IMR-90 (cell line): ENCODE measurements around the gene C2CD4B. TPM values are rescaled to one million over a fixed set of nuclear protein-coding genes. Genes with fewer than 3 reads are reported as not detected.

Source experiments
- ATAC-seq: fragments of 200-7000 bp; cut with Tn5 transposase; 2 replicates; pipeline ENCODE4 v1.9.1; 2020; ENCODE audit warnings: low read depth, mild to moderate bottlenecking, moderate library complexity
- BruUV-seq: library from RNA; stranded (reverse); fragments of 400-500 nt; replicated peaks from 2 replicates; lab custom pipeline; 2021; lab: Mats Ljungman, UMichigan
- CTCF ChIA-PET: fragments of 300-600 bp; formaldehyde crosslinking; extraction: SDS; loops from one replicate; lab custom pipeline; 2021; ENCODE audit warnings: antibody characterized with exemption; lab: Yijun Ruan, JAX
- POLR2A ChIA-PET: fragments of 300-600 bp; sonication (Branson Sonifier 250); formaldehyde crosslinking; loops from one replicate; lab custom pipeline; 2022; ENCODE audit warnings: antibody characterized with exemption; ENCODE audit not compliant: unreplicated experiment; lab: Charles Lee
- DNase-seq: peaks from one replicate; pipeline ENCODE4 v3.0.0; 2013
- H2AFZ ChIP-seq: replicated peaks from 2 replicates; pipeline ENCODE3; 2013; ENCODE audit warnings: low read length, mild to moderate bottlenecking; ENCODE audit not compliant: poor library complexity
- H2AK5ac ChIP-seq: 2 replicates; pipeline ENCODE4 v1.6.1; 2013; ENCODE audit warnings: low read depth, low read length, inconsistent platforms
- H2AK9ac ChIP-seq: replicated peaks from 2 replicates; pipeline ENCODE3; 2013; ENCODE audit warnings: mild to moderate bottlenecking, low read depth, low read length, moderate library complexity; ENCODE audit not compliant: poor library complexity
- H2BK120ac ChIP-seq: 2 replicates; pipeline ENCODE4 v1.6.1; 2013; ENCODE audit warnings: low read depth, low read length, inconsistent platforms
- H2BK15ac ChIP-seq: 3 replicates; pipeline ENCODE4 v1.6.1; 2013; ENCODE audit warnings: low read depth, low read length, inconsistent platforms
- H2BK20ac ChIP-seq: 2 replicates; pipeline ENCODE4 v1.6.1; 2013; ENCODE audit warnings: low read depth, mild to moderate bottlenecking, inconsistent platforms, low read length, moderate library complexity
- H2BK5ac ChIP-seq: 2 replicates; pipeline ENCODE4 v1.6.1; 2013; ENCODE audit warnings: mild to moderate bottlenecking, low read depth, low read length, inconsistent platforms; ENCODE audit not compliant: poor library complexity, severe bottlenecking
- H3K14ac ChIP-seq: replicated peaks from 2 replicates; pipeline ENCODE4 v1.6.1; 2013; ENCODE audit warnings: low read depth, low read length, inconsistent platforms
- H3K18ac ChIP-seq: 2 replicates; pipeline ENCODE4 v1.6.1; 2013; ENCODE audit warnings: low read depth, low read length, control low read depth
- H3K23ac ChIP-seq: 2 replicates; pipeline ENCODE4 v1.6.1; 2013; ENCODE audit warnings: low read depth, low read length, inconsistent platforms
- H3K27ac ChIP-seq: 2 replicates; pipeline ENCODE4 v1.5.1; 2013; ENCODE audit warnings: mild to moderate bottlenecking, control low read depth, low read length; ENCODE audit not compliant: insufficient read depth
- H3K27me3 ChIP-seq: 2 replicates; pipeline ENCODE4 v1.6.1; 2013; ENCODE audit warnings: low read length; ENCODE audit not compliant: control insufficient read depth, insufficient read depth
- H3K36me3 ChIP-seq: 2 replicates; pipeline ENCODE4 v1.6.1; 2013; ENCODE audit warnings: low read length, mixed read lengths; ENCODE audit not compliant: control insufficient read depth, insufficient read depth
- H3K4ac ChIP-seq: 2 replicates; pipeline ENCODE4 v1.6.1; 2013; ENCODE audit warnings: low read depth, low read length, inconsistent platforms
- H3K4me1 ChIP-seq: 2 replicates; pipeline ENCODE4 v1.6.1; 2013; ENCODE audit warnings: low read length, mixed read lengths; ENCODE audit not compliant: control insufficient read depth, insufficient read depth
- H3K4me2 ChIP-seq: 2 replicates; pipeline ENCODE4 v1.6.1; 2013; ENCODE audit warnings: low read depth, mild to moderate bottlenecking, control low read depth, low read length, moderate library complexity
- H3K4me3 ChIP-seq: 2 replicates; pipeline ENCODE4 v1.5.1; 2013; ENCODE audit warnings: low read depth, mild to moderate bottlenecking, control low read depth, low read length, moderate library complexity; ENCODE audit not compliant: insufficient read depth
- H3K56ac ChIP-seq: 2 replicates; pipeline ENCODE4 v1.6.1; 2013; ENCODE audit warnings: low read length, inconsistent platforms; ENCODE audit not compliant: insufficient read depth; ENCODE audit errors: extremely low read depth
- H3K79me1 ChIP-seq, 2 experiments: 2 replicates each; pipeline ENCODE4 v1.6.1; 2013; ENCODE audit warnings: low read length in 2 of 2, inconsistent platforms in 1 of 2, low read depth in 1 of 2
- H3K9ac ChIP-seq: 2 replicates; pipeline ENCODE4 v1.6.1; 2013; ENCODE audit warnings: low read depth, low read length, control low read depth
- H3K9me1 ChIP-seq: 2 replicates; pipeline ENCODE4 v1.6.1; 2013; ENCODE audit warnings: low read length, inconsistent platforms; ENCODE audit not compliant: insufficient read depth
- H3K9me3 ChIP-seq: 2 replicates; pipeline ENCODE4 v1.6.1; 2013; ENCODE audit warnings: low read length; ENCODE audit not compliant: control insufficient read depth, insufficient read depth
- H4K20me1 ChIP-seq: 2 replicates; pipeline ENCODE4 v1.6.1; 2013; ENCODE audit warnings: low read length, inconsistent platforms; ENCODE audit not compliant: insufficient read depth
- H4K5ac ChIP-seq: 2 replicates; pipeline ENCODE4 v1.6.1; 2013; ENCODE audit warnings: mild to moderate bottlenecking, low read depth, low read length, control low read depth
- H4K8ac ChIP-seq, 2 experiments: 2 replicates each; pipeline ENCODE4 v1.6.1; 2013; ENCODE audit warnings: low read depth in 2 of 2, low read length in 2 of 2, control low read depth in 1 of 2, inconsistent platforms in 1 of 2
- H4K91ac ChIP-seq: 2 replicates; pipeline ENCODE4 v1.6.1; 2013; ENCODE audit warnings: low read depth, low read length, inconsistent platforms; ENCODE audit not compliant: insufficient read depth
- CHD1 ChIP-seq: IDR thresholded peaks from 2 replicates; pipeline ENCODE4 v1.6.1; 2012; ENCODE audit warnings: low read depth, low read length, improper control_type of control experiment
- ELK1 ChIP-seq: fragments of 150-350 bp; IDR thresholded peaks from 2 replicates; pipeline ENCODE4 v1.6.1; 2016; ENCODE audit warnings: low read depth, mild to moderate bottlenecking, low read length, moderate library complexity, borderline replicate concordance
- MAFK ChIP-seq: IDR thresholded peaks from 2 replicates; pipeline ENCODE4 v1.6.1; 2012; ENCODE audit warnings: low read depth, low read length, improper control_type of control experiment
- MAZ ChIP-seq: IDR thresholded peaks from 2 replicates; pipeline ENCODE4 v1.6.1; 2012; ENCODE audit warnings: low read depth, mild to moderate bottlenecking, low read length, improper control_type of control experiment, moderate library complexity, borderline replicate concordance
- MXI1 ChIP-seq: IDR thresholded peaks from 2 replicates; pipeline ENCODE4 v1.6.1; 2012; ENCODE audit warnings: low read depth, mild to moderate bottlenecking, low read length, moderate library complexity, borderline replicate concordance
- NFE2L2 ChIP-seq: fragments of 150-350 bp; IDR thresholded peaks from 2 replicates; pipeline ENCODE4 v1.6.1; 2016; ENCODE audit warnings: low read depth, mild to moderate bottlenecking, low read length
- POLR2A ChIP-seq: IDR thresholded peaks from 2 replicates; pipeline ENCODE4 v1.6.1; 2012; ENCODE audit warnings: mild to moderate bottlenecking, low read depth, low read length
- RFX5 ChIP-seq: IDR thresholded peaks from 2 replicates; pipeline ENCODE4 v1.8.0; 2012; ENCODE audit warnings: low read depth, mild to moderate bottlenecking, low read length, moderate library complexity
- USF2 ChIP-seq: fragments of 150-350 bp; IDR thresholded peaks from 2 replicates; pipeline ENCODE4 v1.6.1; 2017; ENCODE audit warnings: mild to moderate bottlenecking, antibody characterized with exemption, low read length, low read depth
- whole genome bisulfite sequencing, 2 experiments: methylation state at CpG; one replicate each; pipeline versions ENCODE4 v1.1.5 to v1.1.7; 2013; ENCODE audit warnings: missing lambda C conversion rate in 2 of 2; ENCODE audit not compliant: insufficient read length in 1 of 2; ENCODE audit errors: extremely low coverage in 2 of 2; 5-methylcytosine and 5-hydroxymethylcytosine counted together
- dilution Hi-C: fragments of 300-500 bp; cut with HindIII; formaldehyde crosslinking; loops from one replicate; pipeline ENCODE4 v1.14.3; 2018; ENCODE audit warnings: low sequenced_read_pairs; ENCODE audit not compliant: unreplicated experiment
- in situ Hi-C: fragments of 300-500 bp; cut with MboI; formaldehyde crosslinking; loops from 3 replicates; pipeline ENCODE4 v1.14.3; 2019; ENCODE audit warnings: low sequenced_read_pairs, inconsistent platforms, mixed read lengths
- intact Hi-C: fragments of 100-400 bp; cut with micrococcal nuclease; formaldehyde crosslinking; loops from 2 replicates; pipeline ENCODE4 v1.10.0; 2022
- polyA plus RNA-seq, 3 experiments: library from polyadenylated mRNA; depleted of rRNA; stranded (reverse); fragments of >200 nt; gene quantifications; 2 replicates each; pipeline ENCODE4 v1.2.3, GENCODE V29; 2012; ENCODE audit warnings: low replicate concordance in 1 of 3
- total RNA-seq: library from RNA; depleted of rRNA; stranded (reverse); fragments of >200 nt; gene quantifications from 2 replicates; pipeline ENCODE4 v1.2.3, GENCODE V29; 2012

Gene C2CD4B
- total and polyA plus RNA-seq, 2 of the 4 experiments (the other 2 are of a cell fraction): not detected

GRCh38 chr15:62186578-62186977 is 21.5 kb upstream of the C2CD4B start:
- intact Hi-C loops (no loop called here), in situ Hi-C loops (no loop called here), dilution Hi-C loops (no loop called here)
- ChIA-PET CTCF (no interaction called here), POLR2A (no interaction called here)
- ATAC-seq: no peak
- H3K9ac ChIP-seq: no peak overlapping the region
- H3K4me3 ChIP-seq: no peak overlapping the region
- H3K36me3 ChIP-seq: no peaks in the 10 kb centered on the region
- WGBS, 2 experiments: 93% methylated on average over 15 of the region's 27 CpGs; no CpG with 5 or more reads in 1 of the 2 experiments
- no peak overlapping the region for H2AK5ac ChIP-seq
- H3K9me3 ChIP-seq: no peaks in the 10 kb centered on the region
- H3K9me1 ChIP-seq: no peaks in the 10 kb centered on the region
- no peak overlapping the region for H2BK5ac ChIP-seq
- no peak overlapping the region for H3K4ac ChIP-seq
- no peak overlapping the region for H2AK9ac ChIP-seq
- no peak overlapping the region for H2BK120ac ChIP-seq
- no peak overlapping the region for H3K27ac ChIP-seq
- no peak overlapping the region for H3K14ac ChIP-seq
- H3K79me1 ChIP-seq: no peaks in the 10 kb centered on the region
- no peaks in the 10 kb centered on the region for H3K4me1 ChIP-seq
- no peak overlapping the region for H2BK20ac ChIP-seq
- H3K23ac ChIP-seq: no peak overlapping the region
- H3K4me2 ChIP-seq: no peak overlapping the region
- H4K5ac ChIP-seq: no peak overlapping the region
- no peak for DNase-seq
- H4K20me1 ChIP-seq: no peaks in the 10 kb centered on the region
- TF ChIP-seq MAFK: no peak
- no peak for TF ChIP-seq MXI1
- TF ChIP-seq ELK1: no peak
- TF ChIP-seq POLR2A: no peak
- no peak for TF ChIP-seq RFX5
- TF ChIP-seq MAZ: no peak
- TF ChIP-seq NFE2L2: no peak
- no peak for TF ChIP-seq USF2
- no peak for TF ChIP-seq CHD1
- H3K27me3 ChIP-seq: peaks cover 7% of the 10 kb centered on the region; the same call in 1 of the 2 replicates
- no peak overlapping the region for H3K56ac ChIP-seq
- no peak overlapping the region for H4K8ac ChIP-seq
- H2BK15ac ChIP-seq: no peak overlapping the region
- no TSS peak for BruUV-seq
- no peak overlapping the region for H4K91ac ChIP-seq
- H2AFZ ChIP-seq: no peak overlapping the region
- no peak overlapping the region for H3K18ac ChIP-seq
